H1 (cell line): ENCODE measurements around the gene TRIM40. TPM values are rescaled to one million over a fixed set of nuclear protein-coding genes. Genes with fewer than 3 reads are reported as not detected.

Experiments
- CTCF ChIA-PET: fragments of 300-600 bp; sonication (Branson Sonifier 250); formaldehyde crosslinking; loops from one replicate; lab custom pipeline; 2021; ENCODE audit not compliant: partially characterized antibody; lab: Charles Lee
- POLR2A ChIA-PET: fragments of 300-600 bp; sonication (Branson Sonifier 250); formaldehyde crosslinking; loops from one replicate; lab custom pipeline; 2021; ENCODE audit warnings: inconsistent platforms; ENCODE audit not compliant: partially characterized antibody; lab: Charles Lee
- DNase-seq, 2 experiments: peaks; one replicate each; pipeline versions ENCODE4 v3.0.0 to v3.0.0-alpha.2; 2010 to 2022; ENCODE audit warnings: low spot score in 2 of 2, low read depth in 1 of 2, mixed read lengths in 1 of 2
- FAIRE-seq: peaks from 2 replicates; lab custom pipeline; 2011; peaks lifted over from hg19 to GRCh38; lab: Jason Lieb, UNC
- H2AFZ ChIP-seq: 2 replicates; pipeline ENCODE4 v1.8.1; 2012; ENCODE audit warnings: low read length, inconsistent platforms
- H2AK5ac ChIP-seq: 2 replicates; pipeline ENCODE4 v1.6.1; 2013; ENCODE audit warnings: low read depth, low read length
- H2BK120ac ChIP-seq: replicated peaks from 2 replicates; pipeline ENCODE3; 2013; ENCODE audit warnings: low read depth, low read length, inconsistent platforms
- H2BK12ac ChIP-seq: 2 replicates; pipeline ENCODE4 v1.6.1; 2013; ENCODE audit warnings: low read depth, low read length
- H2BK15ac ChIP-seq: 2 replicates; pipeline ENCODE4 v1.6.1; 2013; ENCODE audit warnings: low read length
- H2BK20ac ChIP-seq: 2 replicates; pipeline ENCODE4 v1.6.1; 2013; ENCODE audit warnings: low read length
- H2BK5ac ChIP-seq: 2 replicates; pipeline ENCODE4 v1.6.1; 2013; ENCODE audit warnings: low read depth, low read length
- H3K14ac ChIP-seq: 2 replicates; pipeline ENCODE4 v1.6.1; 2013; ENCODE audit warnings: inconsistent platforms; ENCODE audit not compliant: insufficient read length
- H3K18ac ChIP-seq: 2 replicates; pipeline ENCODE4 v1.6.1; 2013; ENCODE audit warnings: low read length; ENCODE audit errors: extremely low read depth
- H3K23ac ChIP-seq: 2 replicates; pipeline ENCODE4 v1.6.1; 2013; ENCODE audit warnings: inconsistent platforms; ENCODE audit not compliant: insufficient read length
- H3K23me2 ChIP-seq: 2 replicates; pipeline ENCODE4 v1.6.1; 2013; ENCODE audit warnings: low read depth, low read length
- H3K27ac ChIP-seq: 2 replicates; pipeline ENCODE4 v1.6.1; 2011; ENCODE audit warnings: low read depth, low read length, inconsistent platforms
- H3K27me3 ChIP-seq, 4 experiments: replicated peaks in 1 of 4; 1 replicate in 1 of 4; 2 replicates in 3 of 4; pipeline versions ENCODE4 v1.6.1 to v1.8.1; 2011 to 2013; ENCODE audit warnings: low read length in 3 of 4, mild to moderate bottlenecking in 3 of 4, inconsistent platforms in 2 of 4, mixed read lengths in 2 of 4, moderate library complexity in 1 of 4; ENCODE audit not compliant: control insufficient read depth in 3 of 4, insufficient read depth in 3 of 4; ENCODE audit errors: extremely low read depth in 1 of 4
- H3K36me3 ChIP-seq, 4 experiments: 2 replicates each; pipeline versions ENCODE4 v1.6.1 to v1.8.1; 2011 to 2013; ENCODE audit warnings: mild to moderate bottlenecking in 4 of 4, low read length in 3 of 4, moderate library complexity in 2 of 4, control low read depth in 1 of 4, inconsistent platforms in 1 of 4; ENCODE audit not compliant: insufficient read depth in 4 of 4, control insufficient read depth in 2 of 4
- H3K4ac ChIP-seq: replicated peaks from 2 replicates; pipeline ENCODE3; 2013; ENCODE audit warnings: low read length, low read depth, mixed read lengths, inconsistent platforms; ENCODE audit not compliant: insufficient read length
- H3K4me1 ChIP-seq, 4 experiments: replicated peaks in 1 of 4; 1 replicate in 1 of 4; 2 replicates in 3 of 4; pipeline versions ENCODE4 v1.6.1 to v1.8.1; 2011 to 2013; ENCODE audit warnings: low read length in 3 of 4, inconsistent platforms in 2 of 4, mixed read lengths in 1 of 4; ENCODE audit not compliant: insufficient read depth in 4 of 4, control insufficient read depth in 3 of 4
- H3K4me2 ChIP-seq, 2 experiments: 2 replicates each; pipeline versions ENCODE4 v1.6.1 to v1.8.1; 2011 to 2013; ENCODE audit warnings: low read depth in 2 of 2, low read length in 2 of 2, control low read depth in 1 of 2, inconsistent platforms in 1 of 2, mild to moderate bottlenecking in 1 of 2; ENCODE audit not compliant: insufficient read depth in 1 of 2
- H3K4me3 ChIP-seq, 4 experiments: fragments of 200-600, 300-600 bp in 1 of 4; sonication (generic), shearing (Covaris generic), sonication (Bioruptor Twin) in 1 of 4; 2 replicates each; pipeline versions ENCODE4 v1.5.1 to v1.8.1; 2011 to 2016; ENCODE audit warnings: low read length in 4 of 4, low read depth in 3 of 4, control low read depth in 2 of 4, inconsistent platforms in 2 of 4, mild to moderate bottlenecking in 2 of 4, mixed read lengths in 1 of 4, moderate library complexity in 1 of 4; ENCODE audit not compliant: insufficient read depth in 2 of 4; ENCODE audit errors: extremely low read depth in 1 of 4
- H3K56ac ChIP-seq: replicated peaks from 2 replicates; pipeline ENCODE3; 2013; ENCODE audit warnings: low read depth, mild to moderate bottlenecking, mixed read lengths, low read length, inconsistent platforms; ENCODE audit not compliant: insufficient read length
- H3K79me1 ChIP-seq: 2 replicates; pipeline ENCODE4 v1.6.1; 2013; ENCODE audit warnings: low read depth, low read length, control low read depth
- H3K79me2 ChIP-seq, 2 experiments: 2 replicates each; pipeline versions ENCODE4 v1.6.1 to v1.8.1; 2012 to 2013; ENCODE audit warnings: low read length in 2 of 2, mild to moderate bottlenecking in 2 of 2, inconsistent platforms in 1 of 2; ENCODE audit not compliant: insufficient read depth in 2 of 2, control insufficient read depth in 1 of 2
- H3K9ac ChIP-seq, 4 experiments: replicated peaks in 1 of 4; 1 replicate in 1 of 4; 2 replicates in 3 of 4; pipeline versions ENCODE4 v1.6.1 to v1.8.1; 2011 to 2013; ENCODE audit warnings: low read depth in 3 of 4, low read length in 3 of 4, control low read depth in 2 of 4, mild to moderate bottlenecking in 2 of 4, moderate library complexity in 2 of 4, inconsistent platforms in 1 of 4; ENCODE audit errors: extremely low read depth in 1 of 4
- H3K9me3 ChIP-seq, 2 experiments: 2 replicates each; pipeline versions ENCODE4 v1.6.1 to v1.8.1; 2012 to 2013; ENCODE audit warnings: mild to moderate bottlenecking in 2 of 2, moderate library complexity in 2 of 2, control low read depth in 1 of 2, inconsistent platforms in 1 of 2, low read depth in 1 of 2, low read length in 1 of 2, mixed read lengths in 1 of 2; ENCODE audit not compliant: insufficient read depth in 2 of 2
- H4K20me1 ChIP-seq, 2 experiments: replicated peaks in 1 of 2; 2 replicates each; pipeline versions ENCODE3 to v1.8.1; 2011 to 2013; ENCODE audit warnings: inconsistent platforms in 2 of 2, low read length in 2 of 2, mild to moderate bottlenecking in 1 of 2; ENCODE audit not compliant: insufficient read depth in 2 of 2, control insufficient read depth in 1 of 2
- H4K5ac ChIP-seq: 2 replicates; pipeline ENCODE4 v1.6.1; 2013; ENCODE audit warnings: low read length, low read depth, mixed read lengths, inconsistent platforms; ENCODE audit not compliant: insufficient read length
- H4K8ac ChIP-seq: 2 replicates; pipeline ENCODE4 v1.8.0; 2013; ENCODE audit warnings: mild to moderate bottlenecking, moderate library complexity, low read length, inconsistent platforms; ENCODE audit not compliant: insufficient read depth; ENCODE audit errors: extremely low read depth
- H4K91ac ChIP-seq: replicated peaks from 2 replicates; pipeline ENCODE3; 2013; ENCODE audit warnings: low read length, mixed read lengths, inconsistent platforms; ENCODE audit not compliant: insufficient read length
- CREB1 ChIP-seq: IDR thresholded peaks from 2 replicates; pipeline ENCODE4 v1.6.1; 2012; ENCODE audit warnings: inconsistent platforms
- GABPA ChIP-seq: IDR thresholded peaks from 2 replicates; pipeline ENCODE4 v1.6.1; 2011; ENCODE audit warnings: mild to moderate bottlenecking, low read length, moderate library complexity, borderline replicate concordance; ENCODE audit not compliant: insufficient read depth
- JUND ChIP-seq: IDR thresholded peaks from 2 replicates; pipeline ENCODE4 v1.6.1; 2011; ENCODE audit warnings: mild to moderate bottlenecking, improper control_type of control experiment, low read length
- KDM1A ChIP-seq: fragments of 200-600, 300-600 bp; sonication (generic); IDR thresholded peaks from 2 replicates; pipeline ENCODE4 v1.7.1; 2016; ENCODE audit warnings: mild to moderate bottlenecking, low read length, borderline replicate concordance
- NRF1 ChIP-seq: IDR thresholded peaks from 2 replicates; pipeline ENCODE4 v1.6.1; 2011; ENCODE audit warnings: mild to moderate bottlenecking, low read depth, low read length, improper control_type of control experiment
- POU5F1 ChIP-seq: IDR thresholded peaks from 2 replicates; pipeline ENCODE4 v1.6.1; 2011; ENCODE audit warnings: low read depth, mild to moderate bottlenecking, low read length, moderate library complexity
- RFX5 ChIP-seq: IDR thresholded peaks from 2 replicates; pipeline ENCODE4 v1.6.1; 2011; ENCODE audit warnings: low read depth, low read length, improper control_type of control experiment, borderline replicate concordance
- SAP30 ChIP-seq: fragments of 300-600 bp; sonication (generic); IDR thresholded peaks from 2 replicates; pipeline ENCODE4 v1.7.1; 2012; ENCODE audit warnings: low read length, moderate library complexity, mild to moderate bottlenecking, inconsistent platforms; ENCODE audit not compliant: insufficient read depth, insufficient replicate concordance
- SUZ12 ChIP-seq: fragments of 200-600 bp; sonication (generic); IDR thresholded peaks from 2 replicates; pipeline ENCODE4 v1.6.1; 2012; ENCODE audit warnings: mild to moderate bottlenecking, inconsistent platforms, low read length, moderate library complexity, mixed read lengths
- TAF7 ChIP-seq: optimal IDR thresholded peaks from 2 replicates; pipeline ENCODE3; 2011; ENCODE audit warnings: low read depth, mild to moderate bottlenecking, inconsistent platforms, low read length, moderate library complexity, borderline replicate concordance
- WGBS, 2 experiments: shearing (Covaris generic) in 1 of 2; methylation state at CpG; one replicate each; pipeline versions ENCODE4 v1.1.6 to v1.1.7; 2013 to 2015; ENCODE audit warnings: low lambda C conversion rate in 2 of 2, mixed read lengths in 2 of 2, inconsistent platforms in 1 of 2, low coverage in 1 of 2, missing lambda C conversion rate in 1 of 2; ENCODE audit not compliant: insufficient replicate concordance in 2 of 2, insufficient coverage in 1 of 2, insufficient read length in 1 of 2; ENCODE audit errors: extremely low coverage in 1 of 2, missing lambda C conversion rate in 1 of 2; 5-methylcytosine and 5-hydroxymethylcytosine counted together
- polyA plus RNA-seq, 7 experiments: library from polyadenylated mRNA; depleted of rRNA in 3 of 7; stranded (reverse) in 5 of 7; unstranded in 2 of 7; fragments of >200 nt in 5 of 7; fragments of 200-250 nt in 2 of 7; gene quantifications; 1 replicate in 5 of 7; 2 replicates in 1 of 7; 4 replicates in 1 of 7; pipeline versions ENCODE4 v1.2.1 to v1.2.3, GENCODE V29; 2011 to 2013; ENCODE audit warnings: missing spikeins in 2 of 7, mixed read lengths in 2 of 7
- total RNA-seq: library from RNA; stranded (reverse); fragmentation: NEBNext Ultra II Directional; extraction: Animal tissue kit (Norgen Biotek cat#: 25700); gene quantifications from 2 replicates; pipeline ENCODE4 v1.2.1, GENCODE V29; 2021
- TF ChIP-seq, protein P1 (sequence below), 3 experiments: IDR thresholded peaks; 1 replicate in 2 of 3; 2 replicates in 1 of 3; pipeline versions ENCODE4 v1.5.1 to v1.6.1; 2011; ENCODE audit warnings: low read length in 3 of 3, mild to moderate bottlenecking in 3 of 3, inconsistent platforms in 2 of 3, low read depth in 1 of 3, moderate library complexity in 1 of 3; ENCODE audit not compliant: insufficient read depth in 1 of 3; ENCODE audit errors: control extremely low read depth in 1 of 3

The TRIM40 gene
- total and polyA plus RNA-seq, 2 of the 8 experiments (the other 6 are each of a cell fraction or from before 2014, with no cell fraction given): not detected

DNA sequence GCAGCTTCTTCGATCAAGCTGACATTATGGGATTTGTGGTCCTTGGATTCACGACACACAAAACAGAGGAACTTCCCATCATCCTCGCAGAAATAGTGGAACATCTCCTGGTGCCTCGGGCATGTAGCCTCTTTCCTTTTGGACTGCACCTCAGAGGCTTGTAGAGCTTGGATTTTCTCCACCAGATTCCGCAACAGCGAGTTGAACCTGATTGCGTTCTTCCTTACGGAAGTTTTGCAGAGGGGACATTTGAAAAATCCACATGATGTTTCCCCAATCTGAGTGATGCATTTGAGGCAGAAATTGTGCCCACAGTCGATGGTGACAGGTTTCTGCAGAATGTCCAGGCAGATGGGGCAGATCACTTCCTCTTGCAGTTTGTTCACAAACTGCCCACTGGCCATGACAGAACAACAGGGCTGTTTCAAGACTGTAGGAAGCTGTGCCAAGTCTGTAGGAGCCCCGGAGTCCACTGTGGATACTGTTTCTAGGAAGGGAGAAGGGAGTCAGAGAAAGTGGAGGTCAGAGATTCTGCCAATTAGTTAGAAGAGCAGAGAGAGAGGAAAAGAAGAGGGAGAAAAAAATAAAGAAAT lies 23.4 kb upstream of the TRIM40 start:
- no peaks in the 10 kb centered on the region for H3K23me2 ChIP-seq
- POLR2A ChIA-PET: interaction anchor here (1.6 kb wide), 1 partner anchor 11 kb away, joined by 4 read pairs; no protein-coding TSS in a partner anchor
- WGBS, 2 experiments: 92% methylated on average over 10 of the region's 10 CpGs; no CpG with 5 or more reads in 1 of the 2 experiments
- no peaks in the 10 kb centered on the region for H3K36me3 ChIP-seq
- H2BK20ac ChIP-seq: no peak overlapping the region
- no peaks in the 10 kb centered on the region for H4K20me1 ChIP-seq
- H4K91ac ChIP-seq: no peak overlapping the region
- no peak overlapping the region for H3K4me2 ChIP-seq
- H3K23ac ChIP-seq: no peak overlapping the region
- no peak overlapping the region for H4K8ac ChIP-seq
- H2BK12ac ChIP-seq: no peak overlapping the region
- no peak overlapping the region for H2AFZ ChIP-seq
- no peak overlapping the region for H3K27ac ChIP-seq
- no peak overlapping the region for H3K4me3 ChIP-seq
- CTCF ChIA-PET: interaction anchor here (1.6 to 3.6 kb wide), 5 partner anchors 9 to 19 kb away, joined by 4 to 23 read pairs (median 12); no protein-coding TSS in a partner anchor
- no peak overlapping the region for H2BK5ac ChIP-seq
- H3K27me3 ChIP-seq: peaks cover 0 to 13% (median 7%) of the 10 kb centered on the region in 4 experiments; a peak in 5 of 7 replicates
- no peak overlapping the region for H4K5ac ChIP-seq
- H3K56ac ChIP-seq: no peak overlapping the region
- H3K4me1 ChIP-seq: no peaks in the 10 kb centered on the region
- FAIRE-seq: no peak
- H2AK5ac ChIP-seq: no peak overlapping the region
- no peak overlapping the region for H3K18ac ChIP-seq
- H3K79me1 ChIP-seq: no peaks in the 10 kb centered on the region
- H3K14ac ChIP-seq: no peak overlapping the region
- H3K9ac ChIP-seq: no peak overlapping the region
- no peak overlapping the region for H2BK15ac ChIP-seq
- no peaks in the 10 kb centered on the region for H3K9me3 ChIP-seq
- H2BK120ac ChIP-seq: no peak overlapping the region
- DNase-seq: no peak
- H3K79me2 ChIP-seq: no peaks in the 10 kb centered on the region
- H3K4ac ChIP-seq: no peak overlapping the region
- TF ChIP-seq GABPA (no peak), NRF1 (no peak), SAP30 (no peak), KDM1A (no peak), JUND (no peak), RFX5 (no peak), POU5F1 (no peak), SUZ12 (no peak), CREB1 (no peak), TAF7 (no peak)
- TF ChIP-seq, protein P1, sequence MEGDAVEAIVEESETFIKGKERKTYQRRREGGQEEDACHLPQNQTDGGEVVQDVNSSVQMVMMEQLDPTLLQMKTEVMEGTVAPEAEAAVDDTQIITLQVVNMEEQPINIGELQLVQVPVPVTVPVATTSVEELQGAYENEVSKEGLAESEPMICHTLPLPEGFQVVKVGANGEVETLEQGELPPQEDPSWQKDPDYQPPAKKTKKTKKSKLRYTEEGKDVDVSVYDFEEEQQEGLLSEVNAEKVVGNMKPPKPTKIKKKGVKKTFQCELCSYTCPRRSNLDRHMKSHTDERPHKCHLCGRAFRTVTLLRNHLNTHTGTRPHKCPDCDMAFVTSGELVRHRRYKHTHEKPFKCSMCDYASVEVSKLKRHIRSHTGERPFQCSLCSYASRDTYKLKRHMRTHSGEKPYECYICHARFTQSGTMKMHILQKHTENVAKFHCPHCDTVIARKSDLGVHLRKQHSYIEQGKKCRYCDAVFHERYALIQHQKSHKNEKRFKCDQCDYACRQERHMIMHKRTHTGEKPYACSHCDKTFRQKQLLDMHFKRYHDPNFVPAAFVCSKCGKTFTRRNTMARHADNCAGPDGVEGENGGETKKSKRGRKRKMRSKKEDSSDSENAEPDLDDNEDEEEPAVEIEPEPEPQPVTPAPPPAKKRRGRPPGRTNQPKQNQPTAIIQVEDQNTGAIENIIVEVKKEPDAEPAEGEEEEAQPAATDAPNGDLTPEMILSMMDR (IDR thresholded peaks at IDR 0.05; ENCODE audit: control extremely low read depth in 1 of 3, insufficient read depth in 1 of 3, low read depth in 1 of 3, low read length in 3 of 3): no peak
